SK-N-SH treated with all-trans-retinoic acid at 6 μM for 48 hours (cell line): Measurements from ENCODE around the gene ZNHIT2.

Source experiments
- ATAC-seq: fragments of 200-7000 bp; cut with Tn5 transposase; 3 replicates; pipeline ENCODE4 v1.9.1; 2020; ENCODE audit warnings: mild to moderate bottlenecking, moderate library complexity
- ARNTL ChIP-seq: fragments of 450-650 bp; formaldehyde crosslinking; IDR thresholded peaks from 2 replicates; pipeline ENCODE4 v1.5.0; 2020; ENCODE audit warnings: low read depth, mild to moderate bottlenecking, moderate library complexity, borderline replicate concordance
- BACH2 ChIP-seq: fragments of 250-450 bp; sonication (Bioruptor Pico); IDR thresholded peaks from 2 replicates; pipeline ENCODE4 v1.9.0; 2021; ENCODE audit warnings: mild to moderate bottlenecking, borderline replicate concordance
- CSDC2 ChIP-seq: fragments of 250-450 bp; sonication (Bioruptor Pico); IDR thresholded peaks from 2 replicates; pipeline ENCODE4 v1.5.0; 2020; ENCODE audit warnings: mild to moderate bottlenecking, moderate library complexity
- ESRRG ChIP-seq: fragments of 250-450 bp; sonication (Bioruptor Pico); IDR thresholded peaks from 2 replicates; pipeline ENCODE4 v1.6.1; 2021; ENCODE audit warnings: mild to moderate bottlenecking
- GLIS3 ChIP-seq: fragments of 250-450 bp; sonication (Bioruptor Pico); IDR thresholded peaks from 2 replicates; pipeline ENCODE4 v1.5.0; 2020; ENCODE audit warnings: mild to moderate bottlenecking, moderate library complexity
- ISL1 ChIP-seq: fragments of 250-450 bp; sonication (Bioruptor Pico); IDR thresholded peaks from 2 replicates; pipeline ENCODE4 v2.1.2; 2022; ENCODE audit warnings: mild to moderate bottlenecking, moderate library complexity
- OSR1 ChIP-seq: fragments of 250-450 bp; sonication (Bioruptor Pico); IDR thresholded peaks from 2 replicates; pipeline ENCODE4 v1.8.0; 2022; ENCODE audit warnings: moderate library complexity, mild to moderate bottlenecking, inconsistent platforms
- POU6F1 ChIP-seq: fragments of 250-450 bp; sonication (Bioruptor Pico); IDR thresholded peaks from 2 replicates; pipeline ENCODE4 v1.8.0; 2021; ENCODE audit warnings: low read depth, mild to moderate bottlenecking, moderate library complexity, borderline replicate concordance
- PPARA ChIP-seq: fragments of 250-450 bp; sonication (Bioruptor Pico); IDR thresholded peaks from 2 replicates; pipeline ENCODE4 v1.5.0; 2020; ENCODE audit warnings: mild to moderate bottlenecking, borderline replicate concordance
- SNAI2 ChIP-seq: fragments of 250-450 bp; sonication (Bioruptor Pico); IDR thresholded peaks from 2 replicates; pipeline ENCODE4 v1.5.0; 2020; ENCODE audit warnings: mild to moderate bottlenecking, moderate library complexity
- TCF4 ChIP-seq: fragments of 250-450 bp; sonication (Bioruptor Pico); IDR thresholded peaks from 2 replicates; pipeline ENCODE4 v1.8.0; 2021; ENCODE audit warnings: mild to moderate bottlenecking, moderate library complexity, borderline replicate concordance
- TOX ChIP-seq: fragments of 250-450 bp; sonication (Bioruptor Pico); IDR thresholded peaks from 2 replicates; pipeline ENCODE4 v1.8.0; 2021; ENCODE audit warnings: mild to moderate bottlenecking, moderate library complexity, borderline replicate concordance
- TSHZ2 ChIP-seq: fragments of 250-450 bp; sonication (Bioruptor Pico); IDR thresholded peaks from 2 replicates; pipeline ENCODE4 v1.5.0; 2020; ENCODE audit warnings: mild to moderate bottlenecking, moderate library complexity
- ZC3H10 ChIP-seq: fragments of 250-450 bp; sonication (Bioruptor Pico); IDR thresholded peaks from 2 replicates; pipeline ENCODE4 v1.5.1; 2021; ENCODE audit warnings: mild to moderate bottlenecking, moderate library complexity
- ZFP3 ChIP-seq: fragments of 250-450 bp; sonication (Bioruptor Pico); IDR thresholded peaks from 2 replicates; pipeline ENCODE4 v1.5.0; 2020; ENCODE audit warnings: mild to moderate bottlenecking, moderate library complexity
- ZFP30 ChIP-seq: fragments of 450-650 bp; formaldehyde crosslinking; IDR thresholded peaks from 2 replicates; pipeline ENCODE4 v1.5.0; 2022; ENCODE audit warnings: mild to moderate bottlenecking, moderate library complexity
- ZNF70 ChIP-seq: fragments of 450-650 bp; formaldehyde crosslinking; IDR thresholded peaks from 2 replicates; pipeline ENCODE4 v1.5.0; 2020; ENCODE audit warnings: mild to moderate bottlenecking, moderate library complexity
- ZNF8 ChIP-seq: fragments of 450-650 bp; formaldehyde crosslinking; IDR thresholded peaks from 2 replicates; pipeline ENCODE4 v1.5.0; 2020; ENCODE audit warnings: mild to moderate bottlenecking, moderate library complexity
- TF ChIP-seq, protein P1 (sequence below): fragments of 250-450 bp; sonication (Bioruptor Pico); IDR thresholded peaks from 2 replicates; pipeline ENCODE4 v1.5.1; 2021; ENCODE audit warnings: mild to moderate bottlenecking, moderate library complexity
- TF ChIP-seq, protein P2 (sequence below): fragments of 250-450 bp; sonication (Bioruptor Pico); IDR thresholded peaks from 2 replicates; pipeline ENCODE4 v1.8.0; 2020; ENCODE audit warnings: mild to moderate bottlenecking, moderate library complexity, borderline replicate concordance
- TF ChIP-seq, protein P3 (sequence below): fragments of 250-450 bp; sonication (Bioruptor Pico); IDR thresholded peaks from 2 replicates; pipeline ENCODE4 v1.5.1; 2020; ENCODE audit warnings: low read depth, mild to moderate bottlenecking, moderate library complexity

The ZNHIT2 gene

DNA sequence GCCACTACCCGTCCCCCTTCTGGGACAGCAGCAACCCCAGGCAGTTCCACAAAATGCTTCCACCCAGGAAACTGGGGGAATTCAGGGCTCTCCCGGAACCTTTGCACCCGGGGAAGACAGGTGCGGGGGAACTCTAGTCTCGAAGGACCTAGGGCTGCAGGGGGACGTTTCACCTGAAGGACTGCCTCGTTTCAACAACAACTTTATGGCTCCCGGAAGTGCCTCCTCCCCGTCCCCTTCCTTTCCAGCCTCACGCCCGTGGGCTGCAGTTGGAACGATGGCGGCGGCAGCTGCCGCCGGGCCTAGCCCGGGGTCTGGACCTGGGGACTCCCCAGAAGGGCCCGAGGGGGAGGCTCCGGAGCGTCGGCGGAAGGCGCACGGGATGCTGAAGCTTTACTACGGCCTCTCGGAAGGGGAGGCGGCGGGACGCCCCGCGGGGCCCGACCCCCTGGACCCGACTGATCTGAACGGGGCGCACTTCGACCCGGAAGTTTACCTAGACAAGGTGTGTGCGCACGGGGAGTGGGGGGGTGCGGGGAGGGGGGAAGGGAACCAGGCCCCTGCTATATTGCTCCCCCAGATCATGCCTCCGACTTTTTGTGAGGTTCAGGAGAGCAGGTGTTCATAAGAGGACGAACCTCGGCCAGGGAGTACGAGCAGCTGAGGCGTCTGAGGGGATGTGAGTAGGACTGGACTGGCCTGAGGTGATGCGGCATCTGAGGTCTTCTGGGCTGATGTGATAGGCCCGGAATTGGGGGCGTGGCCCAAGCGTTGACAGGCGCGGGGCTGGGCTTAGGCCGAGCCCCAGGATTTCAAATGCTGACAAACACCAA is 21.3 kb downstream of the ZNHIT2 start, which contains the start of gene VPS51 (continued):
- TF ChIP-seq, protein P1, sequence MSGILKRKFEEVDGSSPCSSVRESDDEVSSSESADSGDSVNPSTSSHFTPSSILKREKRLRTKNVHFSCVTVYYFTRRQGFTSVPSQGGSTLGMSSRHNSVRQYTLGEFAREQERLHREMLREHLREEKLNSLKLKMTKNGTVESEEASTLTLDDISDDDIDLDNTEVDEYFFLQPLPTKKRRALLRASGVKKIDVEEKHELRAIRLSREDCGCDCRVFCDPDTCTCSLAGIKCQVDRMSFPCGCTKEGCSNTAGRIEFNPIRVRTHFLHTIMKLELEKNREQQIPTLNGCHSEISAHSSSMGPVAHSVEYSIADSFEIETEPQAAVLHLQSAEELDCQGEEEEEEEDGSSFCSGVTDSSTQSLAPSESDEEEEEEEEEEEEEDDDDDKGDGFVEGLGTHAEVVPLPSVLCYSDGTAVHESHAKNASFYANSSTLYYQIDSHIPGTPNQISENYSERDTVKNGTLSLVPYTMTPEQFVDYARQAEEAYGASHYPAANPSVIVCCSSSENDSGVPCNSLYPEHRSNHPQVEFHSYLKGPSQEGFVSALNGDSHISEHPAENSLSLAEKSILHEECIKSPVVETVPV (CRISPR knock-in tag), result no peak
- TF ChIP-seq BACH2 (CRISPR knock-in tag), result no peak
- peak; percentile 57 for TF ChIP-seq ZFP3

DNA sequence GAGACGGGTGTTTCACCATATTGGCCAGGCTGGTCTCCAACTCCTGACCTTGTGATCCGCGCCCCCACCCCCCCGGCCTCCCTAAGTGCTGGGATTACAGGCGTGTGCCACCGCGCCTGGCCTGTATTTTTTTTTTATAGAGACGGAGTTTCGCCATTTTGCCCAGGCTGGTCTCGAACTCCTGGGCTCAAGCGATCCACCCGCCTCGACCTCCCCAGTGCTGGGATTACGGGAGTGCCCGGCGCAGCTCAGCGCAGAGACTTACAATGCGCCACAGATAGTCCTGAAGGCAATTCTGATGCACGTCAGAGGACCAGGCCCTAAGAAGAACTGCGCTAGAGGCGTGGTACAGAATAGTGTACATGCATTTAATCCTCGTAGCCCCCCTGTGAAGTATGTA is 22.1 kb downstream of the ZNHIT2 start:
- TF ChIP-seq SNAI2 (CRISPR knock-in tag) (no peak), POU6F1 (CRISPR knock-in tag) (no peak), TSHZ2 (CRISPR knock-in tag) (no peak), BACH2 (CRISPR knock-in tag) (no peak), ISL1 (CRISPR knock-in tag) (no peak), ARNTL (CRISPR knock-in tag) (no peak), TOX (CRISPR knock-in tag) (no peak), GLIS3 (no peak), PPARA (CRISPR knock-in tag) (no peak), ESRRG (CRISPR knock-in tag) (no peak), CSDC2 (CRISPR knock-in tag) (no peak), ZNF70 (CRISPR knock-in tag) (no peak), TCF4 (no peak), OSR1 (CRISPR knock-in tag) (no peak), ZC3H10 (CRISPR knock-in tag) (no peak), ZFP30 (CRISPR knock-in tag) (no peak), ZNF8 (CRISPR knock-in tag) (no peak)
- TF ChIP-seq, protein P1 (CRISPR knock-in tag), result no peak
- TF ChIP-seq, protein P2, sequence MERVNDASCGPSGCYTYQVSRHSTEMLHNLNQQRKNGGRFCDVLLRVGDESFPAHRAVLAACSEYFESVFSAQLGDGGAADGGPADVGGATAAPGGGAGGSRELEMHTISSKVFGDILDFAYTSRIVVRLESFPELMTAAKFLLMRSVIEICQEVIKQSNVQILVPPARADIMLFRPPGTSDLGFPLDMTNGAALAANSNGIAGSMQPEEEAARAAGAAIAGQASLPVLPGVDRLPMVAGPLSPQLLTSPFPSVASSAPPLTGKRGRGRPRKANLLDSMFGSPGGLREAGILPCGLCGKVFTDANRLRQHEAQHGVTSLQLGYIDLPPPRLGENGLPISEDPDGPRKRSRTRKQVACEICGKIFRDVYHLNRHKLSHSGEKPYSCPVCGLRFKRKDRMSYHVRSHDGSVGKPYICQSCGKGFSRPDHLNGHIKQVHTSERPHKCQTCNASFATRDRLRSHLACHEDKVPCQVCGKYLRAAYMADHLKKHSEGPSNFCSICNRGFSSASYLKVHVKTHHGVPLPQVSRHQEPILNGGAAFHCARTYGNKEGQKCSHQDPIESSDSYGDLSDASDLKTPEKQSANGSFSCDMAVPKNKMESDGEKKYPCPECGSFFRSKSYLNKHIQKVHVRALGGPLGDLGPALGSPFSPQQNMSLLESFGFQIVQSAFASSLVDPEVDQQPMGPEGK (CRISPR knock-in tag), result no peak
- TF ChIP-seq, protein P3, sequence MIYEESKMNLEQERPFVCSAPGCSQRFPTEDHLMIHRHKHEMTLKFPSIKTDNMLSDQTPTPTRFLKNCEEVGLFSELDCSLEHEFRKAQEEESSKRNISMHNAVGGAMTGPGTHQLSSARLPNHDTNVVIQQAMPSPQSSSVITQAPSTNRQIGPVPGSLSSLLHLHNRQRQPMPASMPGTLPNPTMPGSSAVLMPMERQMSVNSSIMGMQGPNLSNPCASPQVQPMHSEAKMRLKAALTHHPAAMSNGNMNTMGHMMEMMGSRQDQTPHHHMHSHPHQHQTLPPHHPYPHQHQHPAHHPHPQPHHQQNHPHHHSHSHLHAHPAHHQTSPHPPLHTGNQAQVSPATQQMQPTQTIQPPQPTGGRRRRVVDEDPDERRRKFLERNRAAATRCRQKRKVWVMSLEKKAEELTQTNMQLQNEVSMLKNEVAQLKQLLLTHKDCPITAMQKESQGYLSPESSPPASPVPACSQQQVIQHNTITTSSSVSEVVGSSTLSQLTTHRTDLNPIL (CRISPR knock-in tag), result no peak
- TF ChIP-seq, all 23 proteins: peak for 0
- no peak for ATAC-seq
